K562 (cell line): ENCODE measurements around the gene GPC2.

Source experiments
- CBFB ChIP-seq: sonication (generic); formaldehyde crosslinking; IDR thresholded peaks from 2 replicates; pipeline ENCODE4 v1.4.0; 2020; ENCODE audit warnings: mild to moderate bottlenecking, missing genetic modification reagents
- ELF1 ChIP-seq: fragments of 200-800 bp; sonication (Bioruptor generic); IDR thresholded peaks from 2 replicates; pipeline ENCODE4 v1.6.1; 2016; ENCODE audit warnings: missing genetic modification characterization, missing compliant biosample characterization

GRCh38 chr7:100171087-100171681 lies 6.0 kb downstream of the GPC2 start:
- TF ChIP-seq ELF1 (tag) = no peak
- no peak for TF ChIP-seq CBFB (CRISPR knock-in tag)
